ENCODE data around the gene BACE2.
"Not testable (repeated sequence)": the region's sequence is repeated elsewhere in the genome, so short reads cannot be mapped to it uniquely, and the experiment has no call there.

Gene BACE2

DNA sequence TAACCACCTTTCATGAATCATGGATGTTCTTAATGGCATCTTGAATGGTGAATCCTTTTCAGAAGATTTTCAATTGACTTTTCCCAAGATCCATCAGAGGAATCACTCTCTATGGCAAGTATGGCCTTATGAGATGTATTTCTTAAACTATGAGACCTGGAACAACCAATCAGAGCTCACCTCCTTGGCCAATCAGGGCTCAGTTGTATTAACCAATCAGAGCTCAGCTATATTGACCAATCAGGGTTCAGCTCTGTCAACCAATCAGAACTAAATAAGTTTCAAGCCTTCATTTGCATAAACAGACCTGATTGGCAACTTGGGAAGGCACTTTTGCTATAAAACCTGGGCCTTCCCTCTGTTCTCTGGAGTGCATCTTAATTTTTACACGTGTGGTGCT, 135.0 kb downstream of the BACE2 start:
- Histone ChIP-seq H3K4me1 (ENCODE audit: control insufficient read depth in 1 of 2, insufficient read depth in 1 of 2, low read depth in 1 of 2, low read length in 1 of 2) (no peaks in the 10 kb centered on the region), H3K36me3 (no peaks in the 10 kb centered on the region), H3K27me3 (peaks cover 23% of the 10 kb centered on the region), H3K9me3 (peaks cover 4% of the 10 kb centered on the region), H3K27ac (no peak overlapping the region), H3K4me3 (ENCODE audit: low read depth in 1 of 2, low read length in 1 of 2) (no peak overlapping the region)
- TF ChIP-seq, protein P1, sequence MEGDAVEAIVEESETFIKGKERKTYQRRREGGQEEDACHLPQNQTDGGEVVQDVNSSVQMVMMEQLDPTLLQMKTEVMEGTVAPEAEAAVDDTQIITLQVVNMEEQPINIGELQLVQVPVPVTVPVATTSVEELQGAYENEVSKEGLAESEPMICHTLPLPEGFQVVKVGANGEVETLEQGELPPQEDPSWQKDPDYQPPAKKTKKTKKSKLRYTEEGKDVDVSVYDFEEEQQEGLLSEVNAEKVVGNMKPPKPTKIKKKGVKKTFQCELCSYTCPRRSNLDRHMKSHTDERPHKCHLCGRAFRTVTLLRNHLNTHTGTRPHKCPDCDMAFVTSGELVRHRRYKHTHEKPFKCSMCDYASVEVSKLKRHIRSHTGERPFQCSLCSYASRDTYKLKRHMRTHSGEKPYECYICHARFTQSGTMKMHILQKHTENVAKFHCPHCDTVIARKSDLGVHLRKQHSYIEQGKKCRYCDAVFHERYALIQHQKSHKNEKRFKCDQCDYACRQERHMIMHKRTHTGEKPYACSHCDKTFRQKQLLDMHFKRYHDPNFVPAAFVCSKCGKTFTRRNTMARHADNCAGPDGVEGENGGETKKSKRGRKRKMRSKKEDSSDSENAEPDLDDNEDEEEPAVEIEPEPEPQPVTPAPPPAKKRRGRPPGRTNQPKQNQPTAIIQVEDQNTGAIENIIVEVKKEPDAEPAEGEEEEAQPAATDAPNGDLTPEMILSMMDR (IDR thresholded peaks at IDR 0.05): no peak

DNA sequence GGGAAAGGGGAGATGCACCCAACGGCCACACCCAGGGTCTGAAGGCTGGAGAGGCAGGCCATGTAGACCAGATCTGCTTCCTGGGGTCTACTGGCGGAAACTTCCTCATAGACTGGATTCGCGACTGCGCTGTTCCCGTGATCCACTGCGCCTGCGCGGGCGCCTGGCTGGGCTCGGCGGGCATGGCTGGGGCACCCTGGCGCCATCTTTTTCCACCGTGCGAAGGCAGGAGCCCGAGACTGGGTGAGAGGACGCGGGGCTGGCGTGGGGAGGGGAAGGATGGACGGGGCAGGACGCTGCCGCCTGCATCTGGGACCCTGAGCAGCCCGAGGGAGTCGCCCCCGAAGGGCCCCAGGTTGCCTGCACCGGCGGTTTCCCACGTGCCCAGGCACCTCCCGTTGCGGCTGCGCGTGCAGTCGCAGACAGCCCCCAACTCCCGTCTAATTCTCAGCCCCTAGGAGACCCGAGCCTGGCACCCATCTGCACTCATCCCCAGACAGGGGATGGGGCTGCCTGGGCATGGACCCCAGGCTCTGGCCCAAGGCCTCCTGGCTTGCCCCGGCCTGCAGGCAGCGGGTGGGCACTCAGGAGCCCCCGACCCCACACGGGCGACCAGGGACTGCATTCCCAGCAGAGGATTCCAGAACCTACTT, 136.2 kb downstream of the BACE2 start:
- TF ChIP-seq, protein P1 (IDR thresholded peaks at IDR 0.05): no peak
- Histone ChIP-seq H3K27ac (no peak overlapping the region), H3K27me3 (peaks cover 30% of the 10 kb centered on the region), H3K9me3 (peaks cover 4% of the 10 kb centered on the region), H3K4me3 (ENCODE audit: low read depth in 1 of 2, low read length in 1 of 2) (no peak overlapping the region), H3K36me3 (no peaks in the 10 kb centered on the region), H3K4me1 (ENCODE audit: control insufficient read depth in 1 of 2, insufficient read depth in 1 of 2, low read depth in 1 of 2, low read length in 1 of 2) (no peaks in the 10 kb centered on the region)

DNA sequence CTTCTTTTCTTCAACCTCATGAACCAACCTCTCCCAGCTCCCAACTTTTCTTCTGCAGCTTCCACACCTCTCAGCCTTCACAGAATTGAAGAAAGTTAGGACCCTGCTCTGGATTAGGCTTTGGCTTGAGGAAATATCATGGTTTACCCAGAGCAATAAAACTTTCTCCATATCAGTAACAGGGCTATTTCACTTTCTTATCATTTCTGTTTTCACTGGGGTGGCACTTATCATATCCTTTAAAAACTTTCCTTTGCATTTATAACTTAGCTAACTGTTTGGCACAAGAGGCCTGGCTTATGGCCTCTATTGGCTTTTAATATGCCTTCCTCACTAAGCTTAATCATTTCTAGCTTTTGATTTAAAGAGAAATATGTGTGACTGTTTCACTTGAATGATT, 139.3 kb downstream of the BACE2 start:
- Histone ChIP-seq H3K36me3 (no peaks in the 10 kb centered on the region), H3K27ac (no peak overlapping the region), H3K4me3 (ENCODE audit: low read depth in 1 of 2, low read length in 1 of 2) (no peak overlapping the region), H3K27me3 (peaks cover 47% of the 10 kb centered on the region), H3K9me3 (no peaks in the 10 kb centered on the region), H3K4me1 (ENCODE audit: control insufficient read depth in 1 of 2, insufficient read depth in 1 of 2, low read depth in 1 of 2, low read length in 1 of 2) (no peaks in the 10 kb centered on the region)
- TF ChIP-seq, protein P1 (IDR thresholded peaks at IDR 0.05): no peak

DNA sequence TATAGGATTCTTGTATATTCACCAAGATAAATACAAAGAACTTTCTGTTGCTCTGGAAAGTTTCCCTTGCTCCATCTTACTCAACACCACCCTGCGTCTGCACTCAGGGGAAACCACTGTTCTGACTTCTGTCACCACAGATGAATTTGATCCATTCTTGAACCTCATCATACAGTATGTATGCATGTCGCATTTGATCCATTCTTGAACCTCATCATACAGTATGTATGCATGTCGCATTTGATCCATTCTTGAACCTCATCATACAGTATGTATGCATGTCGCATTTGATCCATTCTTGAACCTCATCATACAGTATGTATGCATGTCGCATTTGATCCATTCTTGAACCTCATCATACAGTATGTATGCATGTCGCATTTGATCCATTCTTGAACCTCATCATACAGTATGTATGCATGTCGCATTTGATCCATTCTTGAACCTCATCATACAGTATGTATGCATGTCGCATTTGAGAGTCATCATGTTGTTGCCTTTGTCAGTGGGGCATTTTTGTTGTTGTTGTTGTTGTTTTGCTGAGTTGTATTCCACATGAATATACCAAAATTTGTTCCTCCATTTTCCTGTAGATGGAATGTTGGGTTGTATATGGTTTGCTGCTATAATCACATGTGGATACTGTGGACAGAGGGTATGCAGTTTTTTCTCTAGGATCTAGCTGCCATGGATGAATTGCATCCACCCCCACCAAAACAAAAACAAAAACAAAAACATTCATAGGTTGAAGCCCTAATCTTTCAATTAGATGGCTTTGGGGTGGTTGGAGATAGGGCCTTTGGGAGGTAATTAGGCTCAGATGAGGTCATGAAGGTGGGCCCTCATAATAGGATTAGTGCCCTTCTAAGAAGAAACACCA, 145.6 kb downstream of the BACE2 start:
- H3K27me3 ChIP-seq: peaks cover 91% of the 10 kb centered on the region

DNA sequence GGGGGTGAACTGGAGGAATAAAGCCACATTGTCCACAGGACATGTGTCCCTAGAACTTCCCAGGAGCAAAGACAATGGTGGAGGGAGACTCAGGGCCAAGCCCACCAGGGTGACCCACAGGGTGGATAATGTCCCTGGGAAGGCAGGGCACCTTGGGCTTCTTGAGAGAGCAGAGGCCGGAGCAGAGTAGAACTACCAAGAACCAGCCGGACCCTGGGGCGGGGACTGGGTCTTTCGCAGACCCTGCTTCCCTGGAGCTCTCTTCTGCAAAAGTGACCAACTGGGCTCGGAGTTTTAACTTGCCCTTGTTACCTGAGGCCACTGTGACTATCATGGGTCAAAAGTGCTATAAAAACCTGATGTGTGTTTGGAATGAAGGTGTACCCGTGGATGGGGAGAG, 147.8 kb downstream of the BACE2 start:
- Histone ChIP-seq H3K9me3 (no peaks in the 10 kb centered on the region), H3K36me3 (no peaks in the 10 kb centered on the region), H3K4me1 (ENCODE audit: control insufficient read depth in 1 of 2, insufficient read depth in 1 of 2, low read depth in 1 of 2, low read length in 1 of 2) (peaks cover 0 to 4% of the 10 kb centered on the region in 2 experiments), H3K4me3 (ENCODE audit: low read depth in 1 of 2, low read length in 1 of 2) (no peak overlapping the region), H3K27me3 (peaks cover 87% of the 10 kb centered on the region), H3K27ac (no peak overlapping the region)
- TF ChIP-seq, protein P1 (IDR thresholded peaks at IDR 0.05): no peak

More for the DNA sequence above, 145.6 kb downstream of the BACE2 start:
- not testable (repeated sequence) for H3K4me3 ChIP-seq (ENCODE audit: low read depth in 1 of 2, low read length in 1 of 2); H3K9me3 ChIP-seq; H3K27ac ChIP-seq; H3K36me3 ChIP-seq; H3K4me1 ChIP-seq (ENCODE audit: control insufficient read depth in 1 of 2, insufficient read depth in 1 of 2, low read depth in 1 of 2, low read length in 1 of 2)
